HEK293 (cell line): ENCODE results near the gene CNGB1.

Experiments
- CTCF ChIA-PET: fragments of 350-600 bp; formaldehyde crosslinking; extraction: SDS; loops from one replicate; lab custom pipeline; 2021; ENCODE audit warnings: antibody characterized with exemption; lab: Yijun Ruan, JAX
- POLR2A ChIA-PET: fragments of 300-600 bp; formaldehyde crosslinking; extraction: SDS; loops from one replicate; lab custom pipeline; 2020; ENCODE audit warnings: antibody characterized with exemption, inconsistent platforms; lab: Yijun Ruan, JAX
- H3K27ac ChIP-seq: fragments of 200-500 bp; sonication (Bioruptor generic); 2 replicates; pipeline ENCODE4 v1.5.1; 2014; ENCODE audit warnings: low read depth, low read length, control low read depth, inconsistent platforms; ENCODE audit errors: extremely low read depth
- H3K36me3 ChIP-seq, 2 experiments: fragments of 200-500 bp in 1 of 2; sonication (Bioruptor generic) in 1 of 2; 1 replicate in 1 of 2; 2 replicates in 1 of 2; pipeline ENCODE4 v1.5.1; 2014 to 2017; ENCODE audit warnings: inconsistent platforms in 2 of 2, low read length in 2 of 2; ENCODE audit not compliant: control insufficient read depth in 2 of 2, insufficient read depth in 1 of 2
- H3K4me1 ChIP-seq: fragments of 200-500 bp; sonication (Bioruptor generic); 2 replicates; pipeline ENCODE4 v1.5.1; 2014; ENCODE audit warnings: mild to moderate bottlenecking, low read length, inconsistent platforms; ENCODE audit not compliant: control insufficient read depth, insufficient read depth
- H3K4me3 ChIP-seq: 2 replicates; pipeline ENCODE4 v1.5.1; 2011; ENCODE audit warnings: low read depth, mild to moderate bottlenecking, control low read depth, low read length, moderate library complexity
- H3K9me3 ChIP-seq: fragments of 200-500 bp; sonication (Bioruptor generic); 2 replicates; pipeline ENCODE4 v1.5.1; 2014; ENCODE audit warnings: low read depth, low read length, inconsistent platforms; ENCODE audit not compliant: control insufficient read depth, insufficient read depth
- HOXD13 ChIP-seq: sonication (generic); formaldehyde crosslinking; IDR thresholded peaks from 2 replicates; pipeline ENCODE4 v1.8.0; 2022; ENCODE audit warnings: missing genetic modification reagents, borderline replicate concordance
- KLF10 ChIP-seq: fragments of 450-650 bp; IDR thresholded peaks from 2 replicates; pipeline ENCODE4 v1.5.1; 2018; ENCODE audit warnings: missing biosample characterization, mild to moderate bottlenecking, missing genetic modification characterization
- OVOL3 ChIP-seq: fragments of 450-650 bp; formaldehyde crosslinking; IDR thresholded peaks from 2 replicates; pipeline ENCODE4 v1.5.1; 2016; ENCODE audit warnings: missing biosample characterization, missing genetic modification characterization
- SP7 ChIP-seq: fragments of 450-650 bp; formaldehyde crosslinking; IDR thresholded peaks from 2 replicates; pipeline ENCODE4 v1.5.1; 2016; ENCODE audit warnings: missing biosample characterization, missing genetic modification characterization
- ZNF10 ChIP-seq: fragments of 450-650 bp; formaldehyde crosslinking; IDR thresholded peaks from 2 replicates; pipeline ENCODE4 v1.5.1; 2017; ENCODE audit warnings: missing biosample characterization, missing genetic modification characterization
- ZNF157 ChIP-seq: fragments of 450-650 bp; formaldehyde crosslinking; IDR thresholded peaks from 2 replicates; pipeline ENCODE4 v1.5.1; 2016; ENCODE audit warnings: missing biosample characterization, missing genetic modification characterization
- ZNF354C ChIP-seq: fragments of 450-650 bp; formaldehyde crosslinking; IDR thresholded peaks from 2 replicates; pipeline ENCODE4 v1.5.1; 2016; ENCODE audit warnings: missing biosample characterization, missing genetic modification characterization, low read depth, borderline replicate concordance
- ZNF362 ChIP-seq: fragments of 450-650 bp; formaldehyde crosslinking; IDR thresholded peaks from 2 replicates; pipeline ENCODE4 v1.5.1; 2016; ENCODE audit warnings: missing biosample characterization, missing genetic modification characterization
- ZNF560 ChIP-seq: fragments of 450-650 bp; formaldehyde crosslinking; IDR thresholded peaks from 2 replicates; pipeline ENCODE4 v1.5.1; 2017; ENCODE audit warnings: missing biosample characterization, missing genetic modification characterization, borderline replicate concordance
- ZNF561 ChIP-seq: fragments of 450-650 bp; IDR thresholded peaks from 2 replicates; pipeline ENCODE4 v1.5.1; 2018; ENCODE audit warnings: missing biosample characterization, missing genetic modification characterization, borderline replicate concordance
- ZNF585B ChIP-seq: fragments of 450-650 bp; formaldehyde crosslinking; IDR thresholded peaks from 2 replicates; pipeline ENCODE4 v1.5.1; 2016; ENCODE audit warnings: missing biosample characterization, missing genetic modification characterization
- ZNF677 ChIP-seq: fragments of 450-650 bp; IDR thresholded peaks from 2 replicates; pipeline ENCODE4 v1.5.0; 2018; ENCODE audit warnings: missing biosample characterization, mild to moderate bottlenecking, missing genetic modification characterization, moderate library complexity
- ZNF791 ChIP-seq: fragments of 450-650 bp; formaldehyde crosslinking; IDR thresholded peaks from 2 replicates; pipeline ENCODE4 v1.5.1; 2016; ENCODE audit warnings: missing biosample characterization, missing genetic modification characterization
- ZNF843 ChIP-seq: fragments of 450-650 bp; formaldehyde crosslinking; IDR thresholded peaks from 2 replicates; pipeline ENCODE4 v1.5.1; 2016; ENCODE audit warnings: missing biosample characterization, missing genetic modification characterization
- ZSCAN16 ChIP-seq: fragments of 450-650 bp; formaldehyde crosslinking; IDR thresholded peaks from 2 replicates; pipeline ENCODE4 v1.5.1; 2016; ENCODE audit warnings: missing biosample characterization, missing genetic modification characterization
- TF ChIP-seq, protein P1 (sequence below): fragments of 450-650 bp; formaldehyde crosslinking; IDR thresholded peaks from 2 replicates; pipeline ENCODE4 v1.5.1; 2017; ENCODE audit warnings: missing biosample characterization, missing genetic modification characterization
- TF ChIP-seq, protein P2 (sequence below): fragments of 450-650 bp; formaldehyde crosslinking; IDR thresholded peaks from 2 replicates; pipeline ENCODE4 v1.5.1; 2017; ENCODE audit warnings: missing biosample characterization, missing genetic modification characterization
- TF ChIP-seq, protein P3 (sequence below): fragments of 450-650 bp; formaldehyde crosslinking; IDR thresholded peaks from 2 replicates; pipeline ENCODE4 v1.5.1; 2016; ENCODE audit warnings: missing biosample characterization, missing genetic modification characterization
- TF ChIP-seq, protein P4 (sequence below): fragments of 450-650 bp; formaldehyde crosslinking; IDR thresholded peaks from 2 replicates; pipeline ENCODE4 v1.5.1; 2016; ENCODE audit warnings: missing biosample characterization, missing genetic modification characterization
- TF ChIP-seq, protein P5 (sequence below): fragments of 450-650 bp; formaldehyde crosslinking; IDR thresholded peaks from 2 replicates; pipeline ENCODE4 v1.5.1; 2016; ENCODE audit warnings: missing biosample characterization, missing genetic modification characterization

Gene CNGB1

GRCh38 chr16:57868913-57869520, 101.9 kb downstream of the CNGB1 start (continued):
- TF ChIP-seq, protein P1, sequence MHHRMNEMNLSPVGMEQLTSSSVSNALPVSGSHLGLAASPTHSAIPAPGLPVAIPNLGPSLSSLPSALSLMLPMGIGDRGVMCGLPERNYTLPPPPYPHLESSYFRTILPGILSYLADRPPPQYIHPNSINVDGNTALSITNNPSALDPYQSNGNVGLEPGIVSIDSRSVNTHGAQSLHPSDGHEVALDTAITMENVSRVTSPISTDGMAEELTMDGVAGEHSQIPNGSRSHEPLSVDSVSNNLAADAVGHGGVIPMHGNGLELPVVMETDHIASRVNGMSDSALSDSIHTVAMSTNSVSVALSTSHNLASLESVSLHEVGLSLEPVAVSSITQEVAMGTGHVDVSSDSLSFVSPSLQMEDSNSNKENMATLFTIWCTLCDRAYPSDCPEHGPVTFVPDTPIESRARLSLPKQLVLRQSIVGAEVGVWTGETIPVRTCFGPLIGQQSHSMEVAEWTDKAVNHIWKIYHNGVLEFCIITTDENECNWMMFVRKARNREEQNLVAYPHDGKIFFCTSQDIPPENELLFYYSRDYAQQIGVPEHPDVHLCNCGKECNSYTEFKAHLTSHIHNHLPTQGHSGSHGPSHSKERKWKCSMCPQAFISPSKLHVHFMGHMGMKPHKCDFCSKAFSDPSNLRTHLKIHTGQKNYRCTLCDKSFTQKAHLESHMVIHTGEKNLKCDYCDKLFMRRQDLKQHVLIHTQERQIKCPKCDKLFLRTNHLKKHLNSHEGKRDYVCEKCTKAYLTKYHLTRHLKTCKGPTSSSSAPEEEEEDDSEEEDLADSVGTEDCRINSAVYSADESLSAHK = no peak
- TF ChIP-seq ZNF10 (no peak), OVOL3 (no peak), ZNF354C (tag by site-specific recombination) (no peak), ZNF157 (tag by site-specific recombination) (no peak), ZNF791 (no peak), ZNF561 (tag by site-specific recombination) (no peak), ZNF362 (tag by site-specific recombination) (no peak)
- TF ChIP-seq, protein P2, sequence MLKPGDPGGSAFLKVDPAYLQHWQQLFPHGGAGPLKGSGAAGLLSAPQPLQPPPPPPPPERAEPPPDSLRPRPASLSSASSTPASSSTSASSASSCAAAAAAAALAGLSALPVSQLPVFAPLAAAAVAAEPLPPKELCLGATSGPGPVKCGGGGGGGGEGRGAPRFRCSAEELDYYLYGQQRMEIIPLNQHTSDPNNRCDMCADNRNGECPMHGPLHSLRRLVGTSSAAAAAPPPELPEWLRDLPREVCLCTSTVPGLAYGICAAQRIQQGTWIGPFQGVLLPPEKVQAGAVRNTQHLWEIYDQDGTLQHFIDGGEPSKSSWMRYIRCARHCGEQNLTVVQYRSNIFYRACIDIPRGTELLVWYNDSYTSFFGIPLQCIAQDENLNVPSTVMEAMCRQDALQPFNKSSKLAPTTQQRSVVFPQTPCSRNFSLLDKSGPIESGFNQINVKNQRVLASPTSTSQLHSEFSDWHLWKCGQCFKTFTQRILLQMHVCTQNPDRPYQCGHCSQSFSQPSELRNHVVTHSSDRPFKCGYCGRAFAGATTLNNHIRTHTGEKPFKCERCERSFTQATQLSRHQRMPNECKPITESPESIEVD = no peak

GRCh38 chr16:57867000-57867561, 103.8 kb downstream of the CNGB1 start:
- H3K9me3 ChIP-seq = no peaks in the 10 kb centered on the region
- ChIA-PET POLR2A (interaction anchor here (0.7 kb wide), 1 partner anchor 156 kb away, joined by 4 read pairs; no protein-coding TSS in a partner anchor), CTCF (interaction anchor here (0.5 to 1.6 kb wide), 5 partner anchors 32 to 208 kb away, joined by 3 to 7 read pairs (median 6); no protein-coding TSS in a partner anchor)
- H3K27ac ChIP-seq = no peak overlapping the region
- peaks cover 19% of the 10 kb centered on the region for H3K4me1 ChIP-seq
- no peaks in the 10 kb centered on the region for H3K36me3 ChIP-seq
- H3K4me3 ChIP-seq = no peak overlapping the region
- TF ChIP-seq, protein P2 = peak; percentile 88
- TF ChIP-seq KLF10 (tag by site-specific recombination) = peak; percentile 26; the same call in 1 of the 2 replicates
- TF ChIP-seq, protein P3, sequence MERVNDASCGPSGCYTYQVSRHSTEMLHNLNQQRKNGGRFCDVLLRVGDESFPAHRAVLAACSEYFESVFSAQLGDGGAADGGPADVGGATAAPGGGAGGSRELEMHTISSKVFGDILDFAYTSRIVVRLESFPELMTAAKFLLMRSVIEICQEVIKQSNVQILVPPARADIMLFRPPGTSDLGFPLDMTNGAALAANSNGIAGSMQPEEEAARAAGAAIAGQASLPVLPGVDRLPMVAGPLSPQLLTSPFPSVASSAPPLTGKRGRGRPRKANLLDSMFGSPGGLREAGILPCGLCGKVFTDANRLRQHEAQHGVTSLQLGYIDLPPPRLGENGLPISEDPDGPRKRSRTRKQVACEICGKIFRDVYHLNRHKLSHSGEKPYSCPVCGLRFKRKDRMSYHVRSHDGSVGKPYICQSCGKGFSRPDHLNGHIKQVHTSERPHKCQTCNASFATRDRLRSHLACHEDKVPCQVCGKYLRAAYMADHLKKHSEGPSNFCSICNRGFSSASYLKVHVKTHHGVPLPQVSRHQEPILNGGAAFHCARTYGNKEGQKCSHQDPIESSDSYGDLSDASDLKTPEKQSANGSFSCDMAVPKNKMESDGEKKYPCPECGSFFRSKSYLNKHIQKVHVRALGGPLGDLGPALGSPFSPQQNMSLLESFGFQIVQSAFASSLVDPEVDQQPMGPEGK (tag by site-specific recombination) = peak; percentile 51; the same call in 1 of the 2 replicates
- TF ChIP-seq SP7 (tag by site-specific recombination) = peak; percentile 79
- no peak for TF ChIP-seq HOXD13 (CRISPR knock-in tag)
- TF ChIP-seq, protein P4, sequence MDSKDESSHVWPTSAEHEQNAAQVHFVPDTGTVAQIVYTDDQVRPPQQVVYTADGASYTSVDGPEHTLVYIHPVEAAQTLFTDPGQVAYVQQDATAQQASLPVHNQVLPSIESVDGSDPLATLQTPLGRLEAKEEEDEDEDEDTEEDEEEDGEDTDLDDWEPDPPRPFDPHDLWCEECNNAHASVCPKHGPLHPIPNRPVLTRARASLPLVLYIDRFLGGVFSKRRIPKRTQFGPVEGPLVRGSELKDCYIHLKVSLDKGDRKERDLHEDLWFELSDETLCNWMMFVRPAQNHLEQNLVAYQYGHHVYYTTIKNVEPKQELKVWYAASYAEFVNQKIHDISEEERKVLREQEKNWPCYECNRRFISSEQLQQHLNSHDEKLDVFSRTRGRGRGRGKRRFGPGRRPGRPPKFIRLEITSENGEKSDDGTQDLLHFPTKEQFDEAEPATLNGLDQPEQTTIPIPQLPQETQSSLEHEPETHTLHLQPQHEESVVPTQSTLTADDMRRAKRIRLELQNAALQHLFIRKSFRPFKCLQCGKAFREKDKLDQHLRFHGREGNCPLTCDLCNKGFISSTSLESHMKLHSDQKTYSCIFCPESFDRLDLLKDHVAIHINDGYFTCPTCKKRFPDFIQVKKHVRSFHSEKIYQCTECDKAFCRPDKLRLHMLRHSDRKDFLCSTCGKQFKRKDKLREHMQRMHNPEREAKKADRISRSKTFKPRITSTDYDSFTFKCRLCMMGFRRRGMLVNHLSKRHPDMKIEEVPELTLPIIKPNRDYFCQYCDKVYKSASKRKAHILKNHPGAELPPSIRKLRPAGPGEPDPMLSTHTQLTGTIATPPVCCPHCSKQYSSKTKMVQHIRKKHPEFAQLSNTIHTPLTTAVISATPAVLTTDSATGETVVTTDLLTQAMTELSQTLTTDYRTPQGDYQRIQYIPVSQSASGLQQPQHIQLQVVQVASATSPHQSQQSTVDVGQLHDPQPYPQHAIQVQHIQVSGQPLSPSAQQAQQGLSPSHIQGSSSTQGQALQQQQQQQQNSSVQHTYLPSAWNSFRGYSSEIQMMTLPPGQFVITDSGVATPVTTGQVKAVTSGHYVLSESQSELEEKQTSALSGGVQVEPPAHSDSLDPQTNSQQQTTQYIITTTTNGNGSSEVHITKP (tag by site-specific recombination) = 0 out of 2 replicates have a peak, but pooled peaks have one; percentile 43
- peak; percentile 64; the same call in 1 of the 2 replicates for TF ChIP-seq ZNF843 (tag by site-specific recombination)
- TF ChIP-seq ZNF560 = no peak
- TF ChIP-seq ZSCAN16 (tag by site-specific recombination) = peak; percentile 94
- TF ChIP-seq, protein P5, sequence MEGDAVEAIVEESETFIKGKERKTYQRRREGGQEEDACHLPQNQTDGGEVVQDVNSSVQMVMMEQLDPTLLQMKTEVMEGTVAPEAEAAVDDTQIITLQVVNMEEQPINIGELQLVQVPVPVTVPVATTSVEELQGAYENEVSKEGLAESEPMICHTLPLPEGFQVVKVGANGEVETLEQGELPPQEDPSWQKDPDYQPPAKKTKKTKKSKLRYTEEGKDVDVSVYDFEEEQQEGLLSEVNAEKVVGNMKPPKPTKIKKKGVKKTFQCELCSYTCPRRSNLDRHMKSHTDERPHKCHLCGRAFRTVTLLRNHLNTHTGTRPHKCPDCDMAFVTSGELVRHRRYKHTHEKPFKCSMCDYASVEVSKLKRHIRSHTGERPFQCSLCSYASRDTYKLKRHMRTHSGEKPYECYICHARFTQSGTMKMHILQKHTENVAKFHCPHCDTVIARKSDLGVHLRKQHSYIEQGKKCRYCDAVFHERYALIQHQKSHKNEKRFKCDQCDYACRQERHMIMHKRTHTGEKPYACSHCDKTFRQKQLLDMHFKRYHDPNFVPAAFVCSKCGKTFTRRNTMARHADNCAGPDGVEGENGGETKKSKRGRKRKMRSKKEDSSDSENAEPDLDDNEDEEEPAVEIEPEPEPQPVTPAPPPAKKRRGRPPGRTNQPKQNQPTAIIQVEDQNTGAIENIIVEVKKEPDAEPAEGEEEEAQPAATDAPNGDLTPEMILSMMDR = no peak
- no peak for TF ChIP-seq ZNF677 (tag by site-specific recombination)
- no peak for TF ChIP-seq ZNF585B (tag by site-specific recombination)
